Measurements from ENCODE around the gene NEURL2. TPM values are rescaled to one million over a fixed set of nuclear protein-coding genes. Genes with fewer than 3 reads are reported as not detected.

The NEURL2 gene
- total RNA-seq, 2 donors from 2014 or later: 19.7 to 78.7 TPM

DNA sequence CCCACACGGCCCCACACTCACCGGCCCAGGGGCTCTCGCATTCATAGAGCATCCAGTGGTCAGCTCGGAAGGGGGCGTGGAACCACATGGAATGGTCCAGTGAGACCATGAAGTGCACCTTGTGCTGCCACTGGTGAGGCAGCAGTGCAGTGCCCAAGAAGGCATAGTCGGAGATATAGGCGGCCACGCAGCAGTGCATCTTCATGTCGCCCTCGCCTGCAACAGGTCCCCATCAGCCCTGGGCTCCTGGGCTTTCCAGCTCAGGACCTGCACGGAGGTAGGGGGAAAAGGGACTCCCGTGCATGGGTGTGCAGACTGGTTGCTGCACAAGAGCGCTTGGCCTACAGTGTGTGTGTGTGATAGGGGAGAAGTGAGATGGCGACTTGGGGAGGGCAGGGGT lies 47.5 kb downstream of the NEURL2 start:
- Histone ChIP-seq H3K27ac (no peak overlapping the region), H3K27me3 (replicated peaks; ENCODE audit: insufficient read depth) (no peaks in the 10 kb centered on the region), H3K4me3 (no peak overlapping the region), H3K9me3 (no peaks in the 10 kb centered on the region), H3K4me1 (ENCODE audit: control insufficient read depth in 1 of 2, low read depth in 2 of 2) (peaks cover 0 to 21% of the 10 kb centered on the region in 2 donors), H3K36me3 (peaks cover 45% of the 10 kb centered on the region)
- ATAC-seq (ENCODE audit: insufficient number of reproducible peaks, low FRiP score, low read depth) (no peak), DNase-seq (ENCODE audit: low spot score) (no peak)
- TF ChIP-seq, protein P1, sequence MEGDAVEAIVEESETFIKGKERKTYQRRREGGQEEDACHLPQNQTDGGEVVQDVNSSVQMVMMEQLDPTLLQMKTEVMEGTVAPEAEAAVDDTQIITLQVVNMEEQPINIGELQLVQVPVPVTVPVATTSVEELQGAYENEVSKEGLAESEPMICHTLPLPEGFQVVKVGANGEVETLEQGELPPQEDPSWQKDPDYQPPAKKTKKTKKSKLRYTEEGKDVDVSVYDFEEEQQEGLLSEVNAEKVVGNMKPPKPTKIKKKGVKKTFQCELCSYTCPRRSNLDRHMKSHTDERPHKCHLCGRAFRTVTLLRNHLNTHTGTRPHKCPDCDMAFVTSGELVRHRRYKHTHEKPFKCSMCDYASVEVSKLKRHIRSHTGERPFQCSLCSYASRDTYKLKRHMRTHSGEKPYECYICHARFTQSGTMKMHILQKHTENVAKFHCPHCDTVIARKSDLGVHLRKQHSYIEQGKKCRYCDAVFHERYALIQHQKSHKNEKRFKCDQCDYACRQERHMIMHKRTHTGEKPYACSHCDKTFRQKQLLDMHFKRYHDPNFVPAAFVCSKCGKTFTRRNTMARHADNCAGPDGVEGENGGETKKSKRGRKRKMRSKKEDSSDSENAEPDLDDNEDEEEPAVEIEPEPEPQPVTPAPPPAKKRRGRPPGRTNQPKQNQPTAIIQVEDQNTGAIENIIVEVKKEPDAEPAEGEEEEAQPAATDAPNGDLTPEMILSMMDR (IDR thresholded peaks at IDR 0.05): no peak

DNA sequence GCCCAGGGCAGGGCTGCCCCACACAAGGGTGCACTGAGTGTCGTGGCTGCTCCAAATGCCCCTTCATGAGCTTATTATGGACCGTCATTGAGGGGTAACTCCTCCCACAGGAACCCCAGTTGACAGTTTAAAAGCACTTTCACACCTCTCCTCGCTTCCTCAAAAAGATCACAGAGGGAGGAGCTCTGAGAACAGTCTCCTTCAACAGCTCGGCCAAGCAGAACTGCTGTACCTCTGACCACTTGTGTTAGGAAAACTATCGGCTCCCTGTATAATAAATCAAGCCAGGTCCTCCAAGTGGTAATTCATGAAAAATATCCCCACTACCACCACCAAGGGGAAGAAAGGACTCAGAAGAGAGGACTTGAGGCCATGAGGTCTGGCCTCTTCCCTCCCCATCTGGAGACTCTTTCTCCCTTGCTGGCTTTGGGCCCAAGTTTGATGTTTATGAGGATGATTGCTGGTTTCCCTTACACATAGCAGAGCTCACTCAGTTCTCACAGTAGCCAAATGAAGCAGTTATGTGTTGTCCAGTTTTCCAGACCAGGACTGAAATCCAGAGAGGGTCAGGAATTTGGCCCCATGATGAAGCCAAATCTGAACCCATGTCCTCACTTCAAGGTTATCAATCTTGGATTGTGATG lies 48.7 kb downstream of the NEURL2 start:
- Histone ChIP-seq H3K9me3 (no peaks in the 10 kb centered on the region), H3K27ac (peak overlapping the region in 1 of 2 donors; percentile 6), H3K4me3 (no peak overlapping the region), H3K4me1 (ENCODE audit: control insufficient read depth in 1 of 2, low read depth in 2 of 2) (peaks cover under 1 to 29% of the 10 kb centered on the region in 2 donors), H3K27me3 (replicated peaks; ENCODE audit: insufficient read depth) (no peaks in the 10 kb centered on the region), H3K36me3 (peaks cover 40% of the 10 kb centered on the region)
- ATAC-seq (ENCODE audit: insufficient number of reproducible peaks, low FRiP score, low read depth): no peak
- DNase-seq (ENCODE audit: low spot score): no peak
- TF ChIP-seq, protein P1 (IDR thresholded peaks at IDR 0.05): no peak

DNA sequence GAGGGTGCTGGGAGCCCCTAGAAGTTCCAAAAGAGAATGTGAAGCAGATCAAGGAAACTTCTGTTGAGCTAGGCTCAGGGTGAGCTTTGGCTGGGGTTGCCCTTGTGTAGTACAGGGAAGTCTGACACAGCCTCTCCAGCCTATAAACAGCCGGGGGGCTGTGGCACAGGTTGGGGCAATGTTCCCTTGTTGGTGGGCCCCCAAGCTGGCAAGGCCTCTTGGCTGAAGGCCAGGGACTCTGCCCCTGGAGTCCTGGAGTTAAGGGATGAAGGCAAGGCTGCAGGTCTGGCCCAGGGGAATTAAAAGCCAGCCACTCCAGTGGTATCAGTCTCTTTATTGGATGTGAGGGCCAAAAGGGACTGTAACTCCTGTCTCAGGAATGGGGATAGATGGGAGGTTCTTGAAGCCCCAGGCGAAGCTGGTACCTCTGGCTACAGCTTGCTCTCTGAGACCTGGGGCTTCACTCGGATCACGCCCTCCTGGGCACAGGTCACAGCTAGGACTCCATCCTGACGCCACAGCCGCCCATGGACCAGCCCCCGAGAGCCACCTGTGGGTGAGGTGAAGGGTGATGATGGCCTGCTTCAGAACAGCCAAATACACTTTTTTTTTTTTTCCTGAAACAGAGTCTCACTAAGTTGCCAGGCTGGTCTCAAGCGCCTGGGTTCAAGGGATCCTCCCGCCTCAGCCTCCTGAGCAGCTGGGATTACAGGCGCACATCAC lies 49.4 kb downstream of the NEURL2 start:
- Histone ChIP-seq H3K4me1 (ENCODE audit: control insufficient read depth in 1 of 2, low read depth in 2 of 2) (peaks cover 8 to 36% of the 10 kb centered on the region in 2 donors), H3K27ac (peak overlapping the region; percentile 34 to 55), H3K27me3 (replicated peaks; ENCODE audit: insufficient read depth) (no peaks in the 10 kb centered on the region), H3K4me3 (no peak overlapping the region), H3K9me3 (no peaks in the 10 kb centered on the region), H3K36me3 (peaks cover 42% of the 10 kb centered on the region)
- ATAC-seq (ENCODE audit: insufficient number of reproducible peaks, low FRiP score, low read depth) (no peak), DNase-seq (ENCODE audit: low spot score) (no peak)
- TF ChIP-seq, protein P1 (IDR thresholded peaks at IDR 0.05): no peak

DNA sequence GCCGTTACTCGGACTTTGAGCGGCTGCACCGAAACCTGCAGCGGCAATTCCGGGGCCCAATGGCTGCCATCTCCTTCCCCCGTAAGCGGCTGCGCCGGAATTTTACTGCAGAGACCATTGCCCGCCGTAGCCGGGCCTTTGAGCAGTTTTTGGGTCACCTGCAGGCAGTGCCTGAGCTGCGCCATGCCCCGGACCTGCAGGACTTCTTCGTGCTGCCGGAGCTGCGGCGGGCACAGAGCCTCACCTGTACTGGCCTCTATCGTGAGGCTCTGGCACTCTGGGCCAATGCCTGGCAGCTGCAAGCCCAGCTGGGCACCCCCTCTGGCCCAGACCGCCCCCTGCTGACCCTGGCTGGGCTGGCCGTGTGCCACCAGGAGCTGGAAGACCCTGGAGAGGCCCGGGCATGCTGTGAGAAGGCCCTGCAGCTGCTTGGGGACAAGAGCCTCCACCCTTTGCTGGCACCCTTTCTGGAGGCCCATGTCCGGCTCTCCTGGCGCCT lies 50.3 kb downstream of the NEURL2 start:
- Histone ChIP-seq H3K4me3 (no peak overlapping the region), H3K27me3 (replicated peaks; ENCODE audit: insufficient read depth) (no peaks in the 10 kb centered on the region), H3K4me1 (ENCODE audit: control insufficient read depth in 1 of 2, low read depth in 2 of 2) (peaks cover 10 to 42% of the 10 kb centered on the region in 2 donors), H3K9me3 (no peaks in the 10 kb centered on the region), H3K27ac (peak overlapping the region; percentile 34 to 55), H3K36me3 (peaks cover 39% of the 10 kb centered on the region)
- DNase-seq (ENCODE audit: low spot score) (no peak), ATAC-seq (ENCODE audit: insufficient number of reproducible peaks, low FRiP score, low read depth) (no peak)
- TF ChIP-seq, protein P1 (IDR thresholded peaks at IDR 0.05): no peak

Other genes starting within 250 kb of the NEURL2 start
- not detected for gene WFDC11, start 221.0 kb downstream of the NEURL2 start, total RNA-seq
- gene WFDC13, start 189.2 kb downstream of the NEURL2 start, total RNA-seq: not detected
- gene WFDC10B, start 186.2 kb downstream of the NEURL2 start, total RNA-seq: not detected
- not detected for gene SPINT4, start 168.9 kb downstream of the NEURL2 start, total RNA-seq
- gene WFDC3, start 99.3 kb downstream of the NEURL2 start, total RNA-seq: not detected
- gene DNTTIP1, start 99.3 kb downstream of the NEURL2 start, total RNA-seq: 10 to 100 TPM; 15.3 to 31.4 TPM
- gene UBE2C, start 78.6 kb downstream of the NEURL2 start, total RNA-seq: not detected
- not detected for gene TNNC2, start 63.9 kb downstream of the NEURL2 start, total RNA-seq
- gene SNX21, start 57.4 kb downstream of the NEURL2 start, total RNA-seq: 100 to 1,000 TPM in 1 of 2 donors, 10 to 100 TPM in 1; 78.2 to 133 TPM
- 10 to 100 TPM; 20.5 to 45.2 TPM for gene ACOT8, start 33.8 kb downstream of the NEURL2 start, total RNA-seq
- 1 to 10 TPM; 3.0 to 6.1 TPM for gene ZSWIM3, start 33.6 kb downstream of the NEURL2 start, total RNA-seq
- gene ZSWIM1, start 10.0 kb downstream of the NEURL2 start, total RNA-seq: 1 to 10 TPM; 6.4 to 7.4 TPM
- 10 to 100 TPM; 16.6 to 16.7 TPM for gene SPATA25, start 3.6 kb downstream of the NEURL2 start, total RNA-seq
- 100 to 1,000 TPM in 1 of 2 donors, 10 to 100 TPM in 1; 73.7 to 109 TPM for gene CTSA, start 127 bp upstream of the NEURL2 start, total RNA-seq
- gene PLTP, start 20.9 kb upstream of the NEURL2 start, total RNA-seq: 100 to 1,000 TPM; 182 to 637 TPM
- 10 to 100 TPM; 22.6 to 34.7 TPM for gene PCIF1, start 43.5 kb upstream of the NEURL2 start, total RNA-seq
- 10 to 100 TPM; 28.8 to 30.1 TPM for gene ZNF335, start 81.0 kb upstream of the NEURL2 start, total RNA-seq
- gene MMP9, start 117.7 kb upstream of the NEURL2 start, total RNA-seq: 1 to 10 TPM in 1 of 2 donors, not detected in 1; 3.7 TPM
- not detected for gene SLC12A5, start 138.0 kb upstream of the NEURL2 start, total RNA-seq
- gene NCOA5, start 198.8 kb upstream of the NEURL2 start, total RNA-seq: 10 to 100 TPM; 23.7 to 28.6 TPM
- 10 to 100 TPM; 15.9 to 33.3 TPM for gene CD40, start 227.1 kb upstream of the NEURL2 start, total RNA-seq

All from thoracic aorta (tissue), 2 donors.